BE2C (cell line): Measurements from ENCODE around the gene ADAMTS15.

Experiments used
- DNase-seq: peaks from one replicate; pipeline ENCODE4 v3.0.0-alpha.2; 2020
- H3K27me3 ChIP-seq: fragments of 250-450 bp; sonication (Bioruptor Pico); 2 replicates; pipeline ENCODE4 v1.5.1; 2020; ENCODE audit warnings: mild to moderate bottlenecking
- H3K36me3 ChIP-seq: fragments of 250-450 bp; sonication (Bioruptor Pico); 2 replicates; pipeline ENCODE4 v1.5.1; 2020; ENCODE audit warnings: mild to moderate bottlenecking
- H3K4me1 ChIP-seq: fragments of 250-450 bp; sonication (Bioruptor Pico); 2 replicates; pipeline ENCODE4 v1.5.1; 2020
- H3K4me3 ChIP-seq: 2 replicates; pipeline ENCODE4 v1.5.1; 2011; ENCODE audit warnings: low read depth, low read length
- H3K9me3 ChIP-seq: fragments of 250-450 bp; sonication (Bioruptor Pico); 2 replicates; pipeline ENCODE4 v1.5.1; 2020
- CTCF ChIP-seq: IDR thresholded peaks from 2 replicates; pipeline ENCODE4 v1.5.1; 2012; ENCODE audit warnings: mild to moderate bottlenecking, low read depth, low read length

The ADAMTS15 gene

GRCh38 chr11:130409594-130410388, 38.7 kb upstream of the ADAMTS15 start:
- Histone ChIP-seq H3K9me3 (no peaks in the 10 kb centered on the region), H3K4me3 (no peak overlapping the region)

GRCh38 chr11:130411223-130411622, 37.2 kb upstream of the ADAMTS15 start:
- H3K36me3 ChIP-seq = no peaks in the 10 kb centered on the region
- H3K9me3 ChIP-seq = no peaks in the 10 kb centered on the region
- no peak overlapping the region for H3K4me3 ChIP-seq
- H3K27me3 ChIP-seq = peaks cover 29% of the 10 kb centered on the region
- DNase-seq = no peak
- no peaks in the 10 kb centered on the region for H3K4me1 ChIP-seq
- TF ChIP-seq CTCF = no peak

More at GRCh38 chr11:130409594-130410388, 38.7 kb upstream of the ADAMTS15 start:
- DNase-seq = no peak
- H3K4me1 ChIP-seq = no peaks in the 10 kb centered on the region
- H3K27me3 ChIP-seq = peaks cover 18% of the 10 kb centered on the region
- H3K36me3 ChIP-seq = no peaks in the 10 kb centered on the region
- TF ChIP-seq CTCF = no peak

- TF ChIP-seq CTCF = no peak
- no peaks in the 10 kb centered on the region for H3K4me1 ChIP-seq
- no peaks in the 10 kb centered on the region for H3K36me3 ChIP-seq
- peaks cover 39% of the 10 kb centered on the region for H3K27me3 ChIP-seq
- H3K4me3 ChIP-seq = no peak overlapping the region
- DNase-seq = no peak
- H3K9me3 ChIP-seq = no peaks in the 10 kb centered on the region
These were observed 34.9 kb upstream of the ADAMTS15 start for GRCh38 chr11:130413405-130414106.

- DNase-seq = no peak
- Histone ChIP-seq H3K9me3 (no peaks in the 10 kb centered on the region), H3K27me3 (peaks cover 42% of the 10 kb centered on the region), H3K4me3 (no peak overlapping the region), H3K4me1 (no peaks in the 10 kb centered on the region), H3K36me3 (no peaks in the 10 kb centered on the region)
- no peak for TF ChIP-seq CTCF
These were observed 34.1 kb upstream of the ADAMTS15 start for GRCh38 chr11:130414107-130415080.

GRCh38 chr11:130415731-130416529, 32.5 kb upstream of the ADAMTS15 start:
- H3K27me3 ChIP-seq = peaks cover 44% of the 10 kb centered on the region
- no peaks in the 10 kb centered on the region for H3K36me3 ChIP-seq
- H3K4me1 ChIP-seq = no peaks in the 10 kb centered on the region
- H3K9me3 ChIP-seq = no peaks in the 10 kb centered on the region
- no peak for DNase-seq
- TF ChIP-seq CTCF = no peak
- no peak overlapping the region for H3K4me3 ChIP-seq
